IPS-18a (cell line): ENCODE measurements around the gene MARCHF9.
A peak's percentile ranks its signal among the peaks of the same experiment; 100 is the strongest.

ENCODE experiments used
- H3K27ac ChIP-seq: one replicate; pipeline ENCODE4 v1.5.1; 2013; ENCODE audit warnings: low read length
- H3K27me3 ChIP-seq: one replicate; pipeline ENCODE4 v1.6.1; 2013; ENCODE audit warnings: mild to moderate bottlenecking, low read length; ENCODE audit not compliant: control insufficient read depth, insufficient read depth
- H3K36me3 ChIP-seq: one replicate; pipeline ENCODE4 v1.6.1; 2013; ENCODE audit warnings: low read depth, low read length; ENCODE audit not compliant: control insufficient read depth
- H3K4me1 ChIP-seq: one replicate; pipeline ENCODE4 v1.6.1; 2013; ENCODE audit warnings: low read depth, low read length; ENCODE audit not compliant: control insufficient read depth
- H3K4me3 ChIP-seq: one replicate; pipeline ENCODE4 v1.5.1; 2013; ENCODE audit warnings: low read length
- H3K9ac ChIP-seq: one replicate; pipeline ENCODE4 v1.6.1; 2013; ENCODE audit warnings: mild to moderate bottlenecking, low read length, moderate library complexity
- H3K9me3 ChIP-seq: one replicate; pipeline ENCODE4 v1.6.1; 2013; ENCODE audit warnings: low read depth, low read length; ENCODE audit not compliant: control insufficient read depth

MARCHF9 gene

GRCh38 chr12:57753756-57754337, 1.1 kb upstream of the MARCHF9 start:
- no peak overlapping the region for H3K9ac ChIP-seq
- H3K27ac ChIP-seq = no peak overlapping the region
- peak overlapping the region; percentile 74 for H3K4me3 ChIP-seq

GRCh38 chr12:57755194-57755453, 221 bp downstream of the MARCHF9 start:
- no peaks in the 10 kb centered on the region for H3K9me3 ChIP-seq
- H3K9ac ChIP-seq = no peak overlapping the region
- H3K4me3 ChIP-seq = no peak overlapping the region
- H3K27me3 ChIP-seq = peaks cover 44% of the 10 kb centered on the region
- peaks cover 8% of the 10 kb centered on the region for H3K36me3 ChIP-seq
- H3K4me1 ChIP-seq = peaks cover 17% of the 10 kb centered on the region
- no peak overlapping the region for H3K27ac ChIP-seq

More at GRCh38 chr12:57753756-57754337, 1.1 kb upstream of the MARCHF9 start:
- Histone ChIP-seq H3K9me3 (no peaks in the 10 kb centered on the region), H3K36me3 (peaks cover 18% of the 10 kb centered on the region), H3K4me1 (peaks cover 17% of the 10 kb centered on the region), H3K27me3 (peaks cover 44% of the 10 kb centered on the region)

- no peaks in the 10 kb centered on the region for H3K9me3 ChIP-seq
- peaks cover 2% of the 10 kb centered on the region for H3K36me3 ChIP-seq
- peak overlapping the region; percentile 48 for H3K4me3 ChIP-seq
- H3K27me3 ChIP-seq = peaks cover 44% of the 10 kb centered on the region
- no peak overlapping the region for H3K27ac ChIP-seq
- H3K4me1 ChIP-seq = peaks cover 17% of the 10 kb centered on the region
- no peak overlapping the region for H3K9ac ChIP-seq
Measured at GRCh38 chr12:57755454-57756372, 810 bp downstream of the MARCHF9 start.

- no peaks in the 10 kb centered on the region for H3K36me3 ChIP-seq
- peaks cover 17% of the 10 kb centered on the region for H3K4me1 ChIP-seq
- no peaks in the 10 kb centered on the region for H3K9me3 ChIP-seq
- H3K27ac ChIP-seq = no peak overlapping the region
- H3K4me3 ChIP-seq = peak overlapping the region; percentile 48
- H3K9ac ChIP-seq = no peak overlapping the region
- peaks cover 44% of the 10 kb centered on the region for H3K27me3 ChIP-seq
Measured at GRCh38 chr12:57756406-57757341, 1.8 kb downstream of the MARCHF9 start.

- H3K4me1 ChIP-seq = peaks cover 14% of the 10 kb centered on the region
- H3K27ac ChIP-seq = no peak overlapping the region
- H3K36me3 ChIP-seq = no peaks in the 10 kb centered on the region
- no peak overlapping the region for H3K9ac ChIP-seq
- no peak overlapping the region for H3K4me3 ChIP-seq
- H3K9me3 ChIP-seq = no peaks in the 10 kb centered on the region
- H3K27me3 ChIP-seq = peaks cover 47% of the 10 kb centered on the region
Measured at GRCh38 chr12:57757771-57758170, 2.9 kb downstream of the MARCHF9 start.

- Histone ChIP-seq H3K4me3 (no peak overlapping the region), H3K9ac (no peak overlapping the region), H3K36me3 (no peaks in the 10 kb centered on the region), H3K27me3 (peaks cover 47% of the 10 kb centered on the region), H3K9me3 (no peaks in the 10 kb centered on the region), H3K4me1 (peaks cover 11% of the 10 kb centered on the region), H3K27ac (no peak overlapping the region)
Measured at GRCh38 chr12:57758552-57759359, 3.9 kb downstream of the MARCHF9 start.

- no peaks in the 10 kb centered on the region for H3K36me3 ChIP-seq
Measured at GRCh38 chr12:57759360-57759980, 4.6 kb downstream of the MARCHF9 start.

GRCh38 chr12:57760347-57760982, 5.6 kb downstream of the MARCHF9 start:
- Histone ChIP-seq H3K27me3 (peaks cover 55% of the 10 kb centered on the region), H3K4me1 (peaks cover 6% of the 10 kb centered on the region), H3K9ac (no peak overlapping the region), H3K36me3 (no peaks in the 10 kb centered on the region), H3K4me3 (no peak overlapping the region), H3K9me3 (no peaks in the 10 kb centered on the region), H3K27ac (no peak overlapping the region)

More at GRCh38 chr12:57759360-57759980, 4.6 kb downstream of the MARCHF9 start:
- H3K9ac ChIP-seq = no peak overlapping the region
- no peaks in the 10 kb centered on the region for H3K9me3 ChIP-seq
- H3K4me1 ChIP-seq = peaks cover 6% of the 10 kb centered on the region
- H3K27ac ChIP-seq = no peak overlapping the region
- H3K4me3 ChIP-seq = no peak overlapping the region
- H3K27me3 ChIP-seq = peaks cover 47% of the 10 kb centered on the region

- Histone ChIP-seq H3K27ac (no peak overlapping the region), H3K9ac (no peak overlapping the region), H3K27me3 (peaks cover 56% of the 10 kb centered on the region), H3K4me3 (no peak overlapping the region), H3K36me3 (no peaks in the 10 kb centered on the region), H3K4me1 (peaks cover 6% of the 10 kb centered on the region), H3K9me3 (no peaks in the 10 kb centered on the region)
Measured at GRCh38 chr12:57761391-57761998, 6.6 kb downstream of the MARCHF9 start.

- H3K36me3 ChIP-seq = no peaks in the 10 kb centered on the region
- peaks cover 15% of the 10 kb centered on the region for H3K4me1 ChIP-seq
- H3K4me3 ChIP-seq = no peak overlapping the region
- H3K9me3 ChIP-seq = no peaks in the 10 kb centered on the region
- peaks cover 56% of the 10 kb centered on the region for H3K27me3 ChIP-seq
- no peak overlapping the region for H3K27ac ChIP-seq
- no peak overlapping the region for H3K9ac ChIP-seq
Measured at GRCh38 chr12:57762463-57762862, 7.6 kb downstream of the MARCHF9 start.
